SU-DHL-6 (cell line): ENCODE results near the gene RNFT2.

Experiments
- H2AFZ ChIP-seq: fragments of 200-600 bp; sonication (generic); 2 replicates; pipeline ENCODE4 v1.6.1; 2014; ENCODE audit warnings: low read depth, mild to moderate bottlenecking, moderate library complexity, mixed read lengths, antibody characterized with exemption, low read length; ENCODE audit not compliant: severe bottlenecking
- H3F3A ChIP-seq: fragments of 200-600 bp; shearing (Covaris generic); 2 replicates; pipeline ENCODE4 v1.6.0; 2016; ENCODE audit warnings: antibody characterized with exemption, mild to moderate bottlenecking; ENCODE audit not compliant: insufficient read depth
- H3K27ac ChIP-seq: fragments of 200-600 bp; sonication (generic); 2 replicates; pipeline ENCODE4 v1.5.1; 2016; ENCODE audit warnings: low read depth, mild to moderate bottlenecking, low read length, moderate library complexity, mixed read lengths
- H3K27me3 ChIP-seq: fragments of 200-600 bp; sonication (generic), shearing (Covaris generic); 2 replicates; pipeline ENCODE4 v1.6.0; 2014; ENCODE audit warnings: mild to moderate bottlenecking, low read length
- H3K36me3 ChIP-seq: fragments of 200-600 bp; sonication (generic); 2 replicates; pipeline ENCODE4 v1.6.1; 2014; ENCODE audit warnings: mild to moderate bottlenecking, low read length, mixed read lengths
- H3K4me2 ChIP-seq: fragments of 300-600, 200-600 bp; shearing (Covaris generic), sonication (generic); 2 replicates; pipeline ENCODE4 v1.6.0; 2014; ENCODE audit warnings: low read length, low read depth, mild to moderate bottlenecking; ENCODE audit not compliant: poor library complexity, severe bottlenecking
- H3K4me3 ChIP-seq: fragments of 200-600 bp; sonication (generic); 2 replicates; pipeline ENCODE4 v1.5.1; 2014; ENCODE audit warnings: antibody characterized with exemption, low read length, mild to moderate bottlenecking, mixed read lengths; ENCODE audit not compliant: insufficient read depth, poor library complexity, severe bottlenecking
- H3K79me2 ChIP-seq: fragments of 200-600 bp; sonication (generic); 2 replicates; pipeline ENCODE4 v1.6.1; 2014; ENCODE audit warnings: mild to moderate bottlenecking, low read length, moderate library complexity; ENCODE audit not compliant: insufficient read depth
- H3K9ac ChIP-seq: fragments of 200-600 bp; sonication (generic); 2 replicates; pipeline ENCODE4 v1.7.0; 2014; ENCODE audit warnings: mild to moderate bottlenecking, low read length
- H3K9me2 ChIP-seq: fragments of 200-600 bp; sonication (generic); replicated peaks from 2 replicates; pipeline ENCODE4 v1.6.1; 2014; ENCODE audit warnings: low read length; ENCODE audit not compliant: insufficient read depth
- H3K9me3 ChIP-seq: fragments of 200-600 bp; sonication (generic); 2 replicates; pipeline ENCODE4 v1.6.1; 2014; ENCODE audit warnings: low read length, mixed read lengths; ENCODE audit not compliant: insufficient read depth
- H4K20me1 ChIP-seq: fragments of 200-600 bp; sonication (generic); 2 replicates; pipeline ENCODE4 v1.6.1; 2014; ENCODE audit warnings: low read depth, mild to moderate bottlenecking, antibody characterized with exemption, low read length, moderate library complexity, mixed read lengths
- CTCF ChIP-seq: fragments of 200-600 bp; sonication (generic); IDR thresholded peaks from one replicate; pipeline ENCODE4 v1.5.1; 2017; ENCODE audit warnings: antibody characterized with exemption, mild to moderate bottlenecking, low read length, moderate library complexity; ENCODE audit not compliant: insufficient read depth, poor library complexity, severe bottlenecking
- EZH2phosphoT487 ChIP-seq: fragments of 200-600 bp; sonication (generic), shearing (Covaris generic); conservative IDR thresholded peaks from 2 replicates; pipeline ENCODE4 v1.6.1; 2018; ENCODE audit warnings: mild to moderate bottlenecking, antibody characterized with exemption, low read length, moderate library complexity, mixed read lengths

RNFT2 gene

GRCh38 chr12:116855744-116856470 is 117.8 kb downstream of the RNFT2 start:
- H4K20me1 ChIP-seq, result no peaks in the 10 kb centered on the region
- peaks cover 17% of the 10 kb centered on the region for H3F3A ChIP-seq
- no peaks in the 10 kb centered on the region for H3K79me2 ChIP-seq
- no peak overlapping the region for H3K27ac ChIP-seq
- no peak overlapping the region for H3K9ac ChIP-seq
- H3K4me3 ChIP-seq, result no peak overlapping the region
- H3K4me2 ChIP-seq, result no peak overlapping the region
- H3K36me3 ChIP-seq, result no peaks in the 10 kb centered on the region
- H3K27me3 ChIP-seq, result no peaks in the 10 kb centered on the region
- H3K9me3 ChIP-seq, result no peaks in the 10 kb centered on the region
- no peak for TF ChIP-seq CTCF
- no peak for TF ChIP-seq EZH2phosphoT487
- no peak overlapping the region for H2AFZ ChIP-seq
- H3K9me2 ChIP-seq, result no peaks in the 10 kb centered on the region

- H3K9me2 ChIP-seq, result no peaks in the 10 kb centered on the region
- TF ChIP-seq EZH2phosphoT487, result no peak
- no peak for TF ChIP-seq CTCF
- no peak overlapping the region for H3K4me2 ChIP-seq
- no peak overlapping the region for H3K9ac ChIP-seq
- H3K4me3 ChIP-seq, result no peak overlapping the region
- H3F3A ChIP-seq, result peaks cover 24% of the 10 kb centered on the region
- no peaks in the 10 kb centered on the region for H3K79me2 ChIP-seq
- H4K20me1 ChIP-seq, result no peaks in the 10 kb centered on the region
- H2AFZ ChIP-seq, result no peak overlapping the region
- H3K27ac ChIP-seq, result no peak overlapping the region
- no peaks in the 10 kb centered on the region for H3K27me3 ChIP-seq
- no peaks in the 10 kb centered on the region for H3K36me3 ChIP-seq
- H3K9me3 ChIP-seq, result no peaks in the 10 kb centered on the region
Observed at GRCh38 chr12:116856729-116857128, 118.6 kb downstream of the RNFT2 start.

GRCh38 chr12:116859079-116859478 is 121.0 kb downstream of the RNFT2 start:
- no peak overlapping the region for H3K4me2 ChIP-seq

More at GRCh38 chr12:116859079-116859478, 121.0 kb downstream of the RNFT2 start:
- H3K27me3 ChIP-seq, result no peaks in the 10 kb centered on the region
- H3F3A ChIP-seq, result peaks cover 27% of the 10 kb centered on the region
- H3K9me2 ChIP-seq, result no peaks in the 10 kb centered on the region
- H3K27ac ChIP-seq, result no peak overlapping the region
- H3K4me3 ChIP-seq, result no peak overlapping the region
- TF ChIP-seq EZH2phosphoT487 (no peak), CTCF (no peak)
- H3K36me3 ChIP-seq, result no peaks in the 10 kb centered on the region
- H4K20me1 ChIP-seq, result no peaks in the 10 kb centered on the region
- H3K9ac ChIP-seq, result no peak overlapping the region
- H2AFZ ChIP-seq, result no peak overlapping the region
- H3K9me3 ChIP-seq, result no peaks in the 10 kb centered on the region
- H3K79me2 ChIP-seq, result no peaks in the 10 kb centered on the region
